ENCODE measurements around the gene CELF2.
"Not testable (repeated sequence)": the region's sequence is repeated elsewhere in the genome, so short reads cannot be mapped to it uniquely, and the experiment has no call there.

Gene CELF2

DNA sequence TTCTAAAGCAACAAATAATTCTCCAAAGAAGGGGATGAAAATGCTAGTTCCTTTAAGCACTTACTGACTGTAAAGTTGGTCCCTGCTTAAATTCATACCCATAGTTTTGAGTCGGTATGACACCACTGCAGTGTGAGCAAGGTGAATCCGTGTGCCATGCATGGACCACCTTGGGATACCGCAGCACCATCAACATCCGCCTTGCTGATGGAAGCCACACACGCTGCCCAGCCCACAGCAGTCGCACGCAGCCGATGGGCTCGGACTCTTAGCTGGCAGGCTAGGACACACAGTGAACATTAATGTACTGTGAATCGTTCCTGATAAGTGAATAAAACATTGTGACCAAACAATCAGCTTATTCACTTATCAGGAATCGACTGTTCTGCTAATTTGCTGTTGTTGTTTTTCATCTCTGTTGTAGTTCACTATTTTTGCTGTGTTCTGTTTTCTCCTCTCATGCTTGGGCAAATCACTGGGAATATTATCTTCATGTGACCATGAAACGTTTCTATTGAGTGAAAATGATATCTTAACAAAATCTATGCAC lies 318.3 kb downstream of the CELF2 start:
- no peak for DNase-seq

DNA sequence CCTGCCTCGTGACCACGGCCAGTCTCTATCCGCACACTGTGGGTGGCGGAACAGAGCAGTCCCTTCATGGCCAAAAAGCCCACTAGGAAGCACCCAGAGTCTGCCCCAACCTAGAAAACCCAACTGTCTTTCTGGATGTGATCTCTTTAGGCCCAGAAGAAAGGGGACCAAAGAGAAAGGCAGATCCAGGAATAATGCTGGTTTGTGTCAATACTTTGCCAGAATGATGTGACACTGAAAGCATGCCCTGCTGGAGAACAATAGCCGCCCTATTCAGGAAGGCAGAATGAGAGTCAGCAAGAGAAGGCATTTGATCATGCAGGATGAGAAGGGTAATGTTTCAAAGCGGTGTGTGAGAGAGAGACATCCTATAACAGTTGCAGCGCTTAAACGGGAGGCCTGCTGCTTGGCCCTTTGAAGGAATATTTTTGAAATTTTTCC lies 319.1 kb downstream of the CELF2 start:
- peak in 1 of 3 experiments; percentile 16 for DNase-seq

DNA sequence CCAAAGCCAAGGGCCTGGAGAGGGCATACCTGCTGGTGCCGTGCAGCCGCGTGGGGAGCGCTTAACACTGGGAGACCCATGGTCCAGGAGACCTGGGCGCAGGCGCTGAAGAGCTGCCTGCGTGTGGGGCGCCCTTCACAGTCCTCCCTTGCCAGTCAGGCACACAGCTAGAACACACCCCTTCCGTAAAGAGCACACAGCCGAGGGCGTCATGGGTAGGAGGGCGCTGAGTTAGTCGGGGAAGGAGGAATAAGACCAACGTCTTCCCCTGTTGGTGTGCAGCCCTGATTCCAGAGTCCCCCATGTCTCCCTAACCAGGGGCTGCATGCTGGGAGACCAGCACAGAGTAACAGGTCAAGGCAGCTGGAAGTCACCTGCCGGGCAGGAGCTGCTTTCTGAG lies 319.8 kb downstream of the CELF2 start:
- DNase-seq: no peak

DNA sequence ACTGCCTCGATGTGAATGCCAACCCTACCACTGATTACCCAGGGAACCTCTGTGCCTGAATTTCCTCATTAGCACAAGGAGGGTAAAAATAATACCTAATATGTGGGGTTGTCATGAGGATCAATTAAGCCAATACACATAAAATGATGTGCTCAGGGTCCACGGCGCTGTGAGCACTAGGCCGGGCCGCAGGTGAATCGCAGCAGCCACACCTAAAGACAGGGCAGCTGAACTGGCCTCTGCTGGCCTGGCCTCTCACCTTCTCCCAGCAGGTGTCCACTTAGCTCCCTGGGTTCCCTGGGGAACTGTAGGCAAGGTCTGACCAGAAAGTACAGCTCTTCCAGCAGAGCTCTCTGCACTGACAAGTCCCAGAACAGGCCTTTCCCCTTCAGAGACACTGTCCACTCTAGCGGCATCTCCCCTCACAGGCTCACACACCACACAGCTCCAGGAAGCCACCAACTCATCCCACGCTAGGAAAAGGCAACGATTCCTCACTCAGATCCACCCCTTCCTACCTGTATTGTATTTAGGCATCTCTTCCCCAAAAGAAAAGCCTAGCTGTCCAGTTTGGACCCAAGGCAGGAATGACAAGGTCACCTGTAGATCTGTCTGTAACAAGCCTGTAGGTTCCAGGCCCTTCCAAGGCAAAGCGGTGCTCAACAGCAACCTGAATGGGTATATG lies 320.6 kb downstream of the CELF2 start:
- no peak for DNase-seq

DNA sequence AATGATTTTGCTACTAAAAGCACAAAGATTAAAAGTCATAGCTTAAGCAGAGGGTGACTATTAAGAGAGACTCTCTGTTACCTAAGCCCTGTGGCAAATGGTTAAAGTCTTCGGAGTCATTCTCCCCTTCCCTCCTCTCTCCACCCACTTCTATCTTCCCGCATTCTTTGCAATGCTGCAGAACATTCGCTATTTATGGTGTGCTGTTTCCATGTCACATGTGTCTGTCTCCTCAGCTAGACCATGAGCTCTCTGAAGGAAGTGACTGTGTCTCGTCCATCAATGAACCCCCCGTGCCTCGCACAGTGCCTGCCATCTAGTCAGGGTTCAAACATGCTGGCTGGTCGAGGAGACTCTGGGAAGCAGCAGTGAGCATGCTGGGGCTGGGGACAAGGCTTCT lies 321.3 kb downstream of the CELF2 start:
- no peak for DNase-seq

DNA sequence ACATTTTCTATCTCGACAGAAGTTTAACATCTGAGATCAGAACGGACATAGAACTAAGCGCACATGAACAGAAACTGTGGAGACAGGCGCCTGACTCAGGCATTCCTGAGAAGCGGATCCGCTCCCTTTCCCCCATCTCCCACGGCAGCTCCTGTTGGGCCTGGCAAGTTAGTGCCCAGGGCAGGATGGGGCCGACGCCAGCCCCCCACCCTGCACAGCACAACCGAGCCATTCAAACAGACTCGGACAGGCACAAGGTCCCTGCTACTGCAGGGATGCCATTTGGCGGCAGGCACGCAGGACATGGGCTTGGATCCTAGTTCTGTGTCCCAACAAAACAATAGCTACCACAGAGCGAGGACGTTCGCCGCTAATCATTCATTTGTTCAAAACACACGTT lies 322.0 kb downstream of the CELF2 start:
- no peak for DNase-seq

DNA sequence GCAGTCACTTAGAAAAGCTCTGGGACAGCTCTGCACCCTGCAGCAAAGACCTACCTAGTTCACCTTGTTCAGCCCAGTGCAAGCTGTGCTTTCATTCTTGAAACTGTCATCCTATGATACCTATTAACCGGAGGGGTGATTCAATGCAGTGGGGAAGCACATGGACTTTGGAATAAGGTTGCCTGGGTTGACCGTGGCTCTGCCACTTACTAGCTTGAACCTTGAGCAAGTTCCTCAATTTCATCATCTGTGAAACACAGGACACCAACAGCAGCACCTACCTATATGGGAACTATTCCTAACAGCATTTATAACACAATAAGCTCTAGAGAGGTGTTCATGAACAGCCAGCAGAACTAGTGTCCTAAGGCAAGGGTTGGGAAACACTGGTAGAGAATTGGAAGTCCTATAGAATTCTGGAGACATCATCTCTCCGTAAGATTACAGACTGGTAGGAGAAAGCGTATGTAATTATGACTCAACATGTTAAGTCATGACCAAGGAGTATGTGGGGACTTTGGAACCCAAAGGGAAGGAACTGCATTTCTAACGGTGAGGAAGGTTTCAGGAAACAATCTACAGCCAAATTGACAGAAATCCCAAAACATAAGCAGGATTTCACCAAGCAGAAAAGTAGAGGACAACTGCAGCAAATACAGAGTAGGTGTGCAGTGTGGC lies 323.8 kb downstream of the CELF2 start:
- no peak for DNase-seq

DNA sequence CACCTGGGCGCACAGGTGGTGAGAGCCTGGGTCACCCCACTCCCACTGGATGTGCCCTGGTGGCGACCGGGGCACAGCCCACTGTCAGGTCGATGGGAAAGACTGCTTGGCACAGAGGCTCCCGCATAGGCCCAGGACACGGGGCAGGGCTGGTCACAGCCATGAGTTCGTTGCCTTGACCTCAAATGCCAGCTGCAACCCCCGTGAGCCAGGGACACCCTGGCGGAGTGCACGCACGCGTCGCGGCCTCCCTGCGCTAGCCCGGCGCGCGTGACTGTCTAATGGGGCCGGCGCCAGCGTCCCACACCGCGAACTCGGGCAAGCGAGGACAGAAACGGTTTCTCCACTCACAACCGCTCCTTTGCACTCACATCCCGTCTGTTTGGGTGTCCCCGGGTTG lies 326.4 kb downstream of the CELF2 start:
- DNase-seq: no peak

DNA sequence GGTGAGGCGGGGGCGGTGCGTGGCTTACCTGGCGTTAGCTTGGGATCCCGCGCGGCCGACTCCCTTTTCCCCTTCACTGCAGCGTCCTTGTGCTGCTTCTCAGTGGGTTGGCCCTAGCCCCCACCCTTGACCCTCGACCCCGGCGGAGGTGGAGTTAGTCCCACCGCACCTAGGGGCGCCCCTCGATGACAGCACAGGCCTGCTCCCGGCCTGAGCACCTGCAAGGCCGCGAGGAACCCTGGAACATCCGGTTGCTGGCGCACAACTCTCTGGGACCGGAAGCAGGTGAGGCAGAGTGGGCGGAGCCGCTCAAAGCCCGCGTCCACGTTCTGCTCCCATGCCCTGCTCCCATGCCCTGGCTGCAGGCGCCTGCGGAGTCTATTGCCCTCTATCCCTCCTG lies 326.9 kb downstream of the CELF2 start:
- DNase-seq: no peak

DNA sequence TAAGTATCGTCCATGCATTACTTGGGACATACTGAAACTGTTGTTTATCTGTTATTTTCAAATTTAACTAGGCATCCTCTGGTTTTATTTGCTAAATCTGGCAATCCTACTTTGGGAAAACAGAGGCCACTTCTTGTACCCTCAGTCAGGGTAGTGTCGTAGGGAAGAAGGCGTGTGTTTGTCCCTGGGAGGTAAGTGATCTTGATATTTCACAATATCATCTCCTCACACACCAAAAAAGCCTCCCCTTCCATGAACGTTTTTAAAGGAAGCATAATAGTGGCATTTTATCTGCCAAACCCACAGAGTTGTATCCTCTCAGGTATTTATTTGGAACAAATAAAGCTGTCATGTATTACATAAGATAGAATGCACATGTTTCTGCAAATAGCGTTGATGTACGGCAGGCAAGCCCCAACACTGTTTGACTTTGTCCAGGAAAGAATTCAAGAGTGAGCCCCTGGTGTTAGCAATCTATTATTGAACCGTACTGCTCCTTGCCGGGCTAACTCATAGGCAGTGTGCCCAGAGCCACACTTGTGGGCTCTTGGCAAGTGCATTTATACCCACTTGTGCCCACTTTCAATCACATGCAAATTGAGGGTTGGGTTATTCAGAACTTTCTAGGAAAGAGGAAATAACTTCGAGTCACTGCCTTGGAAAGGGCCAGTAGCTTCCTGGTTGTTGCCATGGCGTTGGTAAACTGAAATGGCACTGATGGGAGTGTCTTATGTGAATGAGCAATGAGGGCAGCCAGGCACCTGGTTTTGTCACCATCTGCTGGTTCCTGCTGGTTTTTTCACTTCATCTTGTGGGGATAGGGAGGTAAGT lies 327.8 kb downstream of the CELF2 start:
- DNase-seq: peak in 1 of 3 experiments; percentile 6

DNA sequence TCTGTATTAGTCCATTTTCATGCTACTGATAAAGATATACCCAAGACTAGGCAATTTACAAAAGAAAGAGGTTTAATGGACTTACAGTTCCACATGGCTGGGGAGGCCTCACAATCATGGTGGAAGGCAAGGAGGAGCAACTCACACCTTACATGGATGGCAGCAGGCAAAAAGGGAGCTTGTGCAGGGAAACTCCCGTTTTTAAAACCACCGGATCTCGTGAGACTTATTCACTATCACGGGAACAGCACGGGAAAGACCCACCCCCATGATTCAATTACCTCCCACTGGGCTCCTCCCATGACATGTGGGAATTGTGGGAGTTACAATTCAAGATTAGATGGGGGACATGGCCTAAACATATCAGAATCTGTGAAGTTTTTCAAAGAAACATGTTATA lies 329.9 kb downstream of the CELF2 start:
- DNase-seq: not testable (repeated sequence)

DNA sequence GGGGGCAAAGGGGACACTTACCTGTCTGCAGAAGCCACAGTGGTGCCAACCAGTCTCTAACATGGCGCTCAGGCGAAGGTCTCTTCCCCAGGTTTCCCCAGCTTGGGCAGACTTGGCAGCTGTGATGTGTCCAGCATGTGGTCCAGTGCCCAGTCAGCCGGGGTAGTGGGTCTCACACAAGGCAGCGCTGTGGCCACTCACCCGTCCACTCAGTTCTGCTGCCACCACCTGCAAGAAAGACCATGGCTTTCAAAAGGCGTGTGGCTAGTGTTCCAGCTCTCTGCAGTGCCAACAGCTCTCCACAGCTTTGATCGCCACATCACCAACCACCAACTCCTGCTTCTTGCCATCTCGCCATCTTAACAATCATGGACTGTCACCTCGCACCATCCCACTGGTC lies 334.1 kb downstream of the CELF2 start:
- DNase-seq: no peak

DNA sequence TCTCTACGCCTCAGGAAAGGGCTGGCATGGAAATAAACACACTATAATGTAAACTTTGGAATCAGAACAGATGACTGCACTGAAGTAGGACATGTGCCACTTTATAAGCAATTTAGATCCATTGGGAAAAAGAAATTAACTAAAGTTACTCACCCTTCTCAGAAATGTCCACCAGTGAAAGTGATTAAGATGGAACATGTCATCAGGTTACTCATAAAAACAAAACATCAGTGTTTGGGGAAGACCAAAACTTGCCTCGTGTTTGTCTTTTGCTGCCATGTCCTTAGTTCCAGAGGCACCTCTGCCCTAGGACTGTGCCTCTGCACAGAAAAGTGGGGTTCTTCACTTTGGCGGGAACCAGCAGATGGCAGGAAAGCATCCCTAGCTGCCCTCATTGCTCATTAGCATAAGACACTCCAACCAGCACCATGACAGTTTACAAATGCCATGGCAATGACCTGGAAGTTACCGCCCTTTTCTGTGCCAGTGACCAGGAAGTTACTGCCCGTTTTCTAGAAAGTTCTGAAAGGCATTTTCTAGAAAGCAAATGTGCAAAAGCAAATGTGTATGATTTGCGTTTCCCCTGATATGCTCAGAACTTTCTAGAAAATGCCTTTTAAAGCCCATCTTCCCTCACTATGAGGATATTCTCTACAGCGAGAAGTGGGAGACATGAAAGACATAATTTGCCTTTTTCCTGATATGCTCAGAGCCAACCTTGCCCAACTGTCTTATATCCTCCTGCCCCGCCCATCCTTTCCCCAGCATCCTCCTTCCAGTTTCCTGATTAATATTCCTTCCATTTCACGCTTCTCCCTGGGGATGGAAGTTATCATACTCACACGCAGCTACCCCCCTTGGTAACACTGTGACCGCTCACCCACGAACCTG lies 335.6 kb downstream of the CELF2 start:
- DNase-seq: no peak

DNA sequence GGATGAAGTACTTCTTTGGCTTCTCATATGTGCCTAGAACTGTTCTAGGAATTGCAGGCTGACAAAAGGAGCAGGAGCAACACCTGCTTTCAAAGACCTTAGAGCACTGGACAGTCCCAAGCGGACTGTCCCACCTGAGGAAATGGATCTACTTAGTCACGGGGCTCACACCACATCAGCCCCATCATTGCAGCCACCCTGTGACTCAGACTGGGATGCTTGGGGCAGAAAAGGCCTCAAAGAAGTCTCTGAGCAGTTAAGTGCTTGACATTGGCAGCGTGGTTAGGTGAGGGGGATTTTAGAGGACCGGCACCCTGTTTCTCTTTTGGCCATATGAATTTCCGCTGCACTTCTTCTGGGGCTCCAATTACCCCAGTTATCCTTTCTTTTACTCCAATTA lies 337.2 kb downstream of the CELF2 start:
- DNase-seq: no peak

DNA sequence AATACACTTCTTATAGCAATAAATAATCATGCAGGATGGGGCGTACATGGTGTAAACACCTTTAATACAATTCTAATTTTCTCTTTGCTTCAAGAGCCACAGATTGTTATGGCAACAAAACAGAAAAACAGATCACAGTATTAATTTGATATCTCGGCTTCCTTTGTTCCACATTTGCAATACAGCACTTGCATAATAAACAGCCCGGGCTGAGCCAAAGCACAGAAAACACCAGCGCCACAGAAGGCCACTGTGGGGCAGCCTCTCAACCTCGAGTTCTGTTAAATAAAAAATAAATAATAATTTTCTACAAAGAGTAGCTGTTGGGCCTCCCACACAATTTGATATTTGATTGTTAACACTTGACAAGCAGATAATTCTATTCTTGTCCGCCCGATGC lies 337.9 kb downstream of the CELF2 start:
- no peak for DNase-seq

DNA sequence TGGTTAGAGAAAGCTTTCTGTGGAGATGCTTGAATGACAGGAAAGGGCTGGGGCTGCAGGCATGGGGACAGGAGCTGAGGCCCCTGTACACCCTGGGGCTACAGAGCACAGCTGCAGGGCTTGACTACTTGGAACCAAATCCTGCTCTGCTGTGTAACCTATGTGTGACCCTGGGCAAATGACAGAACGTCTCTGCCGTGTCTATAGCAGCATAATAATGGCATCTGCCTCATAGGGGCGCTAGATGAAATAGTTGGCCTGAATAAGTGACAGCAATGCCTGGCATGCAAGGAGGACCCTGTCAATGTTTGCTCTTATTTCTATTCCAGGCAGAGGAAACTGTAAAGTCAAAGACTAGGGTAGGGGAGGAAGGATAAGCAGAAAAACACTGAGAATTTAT lies 339.8 kb downstream of the CELF2 start:
- DNase-seq: no peak

DNA sequence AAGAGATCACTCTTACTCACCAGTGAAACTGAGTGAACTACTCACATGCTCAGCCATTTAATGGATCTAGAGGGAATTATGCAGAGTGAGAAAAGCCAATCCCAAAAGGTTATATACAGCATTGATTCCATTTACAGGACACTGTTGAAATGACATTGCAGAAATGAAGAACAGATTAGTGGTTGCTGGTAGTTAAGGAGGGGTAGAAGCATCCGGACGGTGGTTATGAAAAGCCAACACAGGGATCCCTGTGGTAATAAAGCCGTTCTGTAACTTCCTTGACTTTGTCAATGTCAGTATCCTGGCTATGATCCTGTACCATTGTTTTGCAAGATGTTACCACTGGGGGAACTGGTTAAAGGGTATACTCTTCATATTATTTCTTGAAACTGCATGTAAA lies 340.3 kb downstream of the CELF2 start:
- no peak for DNase-seq

DNA sequence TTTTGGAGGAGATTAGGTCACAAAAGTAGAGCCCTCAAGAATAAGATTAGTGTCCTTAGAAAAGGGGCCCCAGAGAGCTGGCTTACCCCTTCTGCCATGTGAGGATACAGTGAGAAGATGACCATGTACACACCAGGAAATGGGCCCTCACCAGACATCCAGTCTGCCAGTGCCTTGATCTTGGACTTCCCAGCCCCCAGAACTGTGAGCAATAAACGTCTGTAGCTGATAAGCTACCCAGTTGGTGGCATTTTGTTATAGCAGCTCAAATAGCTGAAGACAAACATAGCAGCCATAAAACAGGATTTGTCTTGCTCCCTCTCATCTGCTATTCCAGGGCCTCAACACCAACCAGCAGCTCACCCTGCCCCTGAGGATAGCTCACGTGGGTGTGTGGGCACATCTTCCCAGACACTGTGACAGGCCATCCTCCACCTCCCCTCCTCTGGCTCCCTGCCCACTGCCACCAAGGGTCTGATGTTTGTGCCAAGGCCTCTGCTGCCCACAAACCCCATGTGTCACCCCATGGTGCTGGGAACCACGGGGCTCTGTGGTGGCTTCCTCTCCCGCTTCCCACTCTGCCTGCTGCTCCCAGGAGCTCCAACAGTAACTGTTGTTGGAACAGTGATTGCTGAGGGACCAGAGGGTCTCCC lies 341.4 kb downstream of the CELF2 start:
- no peak for DNase-seq

DNA sequence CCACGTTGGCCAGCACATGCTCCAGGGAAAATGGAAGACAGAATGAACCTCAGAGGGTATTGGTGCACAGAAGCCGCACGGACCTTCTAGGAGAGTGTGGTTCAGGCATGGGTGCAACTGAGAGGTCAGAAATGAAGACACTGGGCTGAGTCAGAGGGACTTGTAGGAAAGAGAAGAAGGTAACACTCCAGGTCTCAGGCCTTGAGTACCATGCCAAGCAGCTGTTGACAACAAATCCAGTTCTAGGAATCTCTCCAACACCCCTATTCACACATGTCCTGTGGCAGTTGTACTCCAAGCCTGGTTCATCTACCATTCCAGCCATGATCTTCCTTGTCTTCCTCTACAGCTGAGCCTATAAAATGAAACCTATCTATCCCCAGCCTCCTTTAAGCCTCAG lies 342.2 kb downstream of the CELF2 start:
- DNase-seq: no peak

DNA sequence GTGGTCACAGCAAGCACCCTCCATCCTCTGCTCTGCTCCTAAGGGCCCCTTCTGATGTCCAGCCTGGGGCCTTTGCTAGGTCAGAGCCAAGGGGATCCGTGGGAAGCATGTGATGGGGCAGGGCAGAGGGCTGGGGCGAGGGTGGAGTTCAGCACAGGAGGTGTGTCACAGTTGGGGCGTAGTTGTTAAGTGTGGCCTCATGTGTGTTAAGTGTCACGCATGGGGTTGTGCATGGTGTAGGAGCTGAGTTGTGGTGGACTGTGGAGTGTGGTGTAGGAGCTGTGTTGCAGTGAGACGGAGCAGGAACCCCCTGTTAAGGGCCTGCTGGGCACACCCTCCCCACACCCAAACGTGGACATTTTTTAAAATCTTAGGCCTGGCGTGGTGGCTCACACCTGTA lies 345.8 kb downstream of the CELF2 start:
- no peak for DNase-seq

DNA sequence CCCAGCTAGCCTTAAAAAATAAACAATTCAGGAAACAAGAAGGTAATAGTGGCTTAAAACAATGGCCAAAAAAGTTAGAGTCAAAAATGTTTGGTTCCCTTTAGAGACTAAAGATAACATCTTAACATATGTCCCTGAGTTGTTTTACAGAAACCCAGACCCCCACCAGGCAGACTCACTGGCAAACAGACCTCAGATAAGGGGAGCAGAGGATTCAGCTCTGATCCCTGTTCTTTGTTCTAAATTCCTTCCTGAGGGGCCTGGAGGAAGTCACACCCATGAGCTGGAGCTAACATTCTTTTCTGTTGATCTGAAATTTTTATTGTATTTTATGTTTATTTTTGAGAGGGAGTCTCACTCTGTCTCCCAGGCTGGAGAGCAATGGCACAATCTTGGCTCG lies 346.6 kb downstream of the CELF2 start:
- DNase-seq: no peak

DNA sequence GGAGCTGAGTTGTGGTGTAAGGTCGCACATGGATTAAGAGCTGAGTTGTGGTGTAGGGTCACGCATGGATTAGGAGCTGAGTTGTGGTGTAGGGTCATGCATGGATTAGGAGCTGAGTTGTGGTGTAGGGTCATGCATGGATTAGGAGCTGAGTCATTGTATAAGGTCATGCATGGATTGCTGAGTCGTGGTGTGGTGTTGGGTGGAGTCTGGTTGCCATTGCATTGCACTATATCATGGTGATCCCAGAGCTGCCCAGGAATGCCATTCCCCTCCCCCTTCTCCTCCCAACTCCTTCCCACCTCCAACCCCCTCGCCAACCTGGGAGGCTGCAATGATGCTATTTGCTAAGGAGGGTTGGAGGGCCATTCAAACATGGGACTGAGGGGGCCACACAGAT lies 349.2 kb downstream of the CELF2 start:
- not testable (repeated sequence) for DNase-seq

Measured in NCI-H1417 (cell line).